GM12878 (cell line): ENCODE results near the gene CFDP1. TPM values are rescaled to one million over a fixed set of nuclear protein-coding genes. Genes with fewer than 3 reads are reported as not detected.

Experiments used
- ATAC-seq: fragments of 200-7000 bp; cut with Tn5 transposase; 3 replicates; pipeline ENCODE4 v1.9.1; 2020; ENCODE audit warnings: mild to moderate bottlenecking, moderate library complexity
- BruUV-seq: library from RNA; stranded (reverse); fragments of 400-500 nt; replicated peaks from 2 replicates; lab custom pipeline; 2021; lab: Mats Ljungman, UMichigan
- CTCF ChIA-PET: fragments of 300-600 bp; sonication (Branson Sonifier 250); formaldehyde crosslinking; extraction: SDS; loops from one replicate; lab custom pipeline; 2021; ENCODE audit warnings: inconsistent platforms; lab: Yijun Ruan, JAX
- POLR2A ChIA-PET: fragments of 350-600 bp; formaldehyde crosslinking; extraction: SDS; loops from one replicate; lab custom pipeline; 2021; ENCODE audit warnings: inconsistent platforms; lab: Charles Lee
- RAD21 ChIA-PET: fragments of 300-600 bp; sonication (Branson Sonifier 250); formaldehyde crosslinking; loops from one replicate; lab custom pipeline; 2023; ENCODE audit warnings: antibody characterized with exemption; ENCODE audit not compliant: unreplicated experiment; lab: Charles Lee
- SMC1A ChIA-PET: fragments of 300-600 bp; sonication (Branson Sonifier 250); formaldehyde crosslinking; loops from one replicate; lab custom pipeline; 2023; ENCODE audit not compliant: unreplicated experiment, uncharacterized antibody; lab: Charles Lee
- DNase-seq: peaks from one replicate; pipeline ENCODE4 v3.0.0-alpha.2; 2011; ENCODE audit warnings: low read depth, low spot score
- FAIRE-seq: peaks from 3 replicates; lab custom pipeline; 2011; peaks lifted over from hg19 to GRCh38; lab: Jason Lieb, UNC
- H2AFZ ChIP-seq: 2 replicates; pipeline ENCODE4 v1.6.0; 2011; ENCODE audit warnings: low read depth, low read length, control low read depth; ENCODE audit not compliant: control insufficient read depth
- H3K27ac ChIP-seq: 2 replicates; pipeline ENCODE4 v1.5.1; 2011; ENCODE audit warnings: control low read depth; ENCODE audit not compliant: control insufficient read depth, insufficient read depth
- H3K27me3 ChIP-seq, 2 experiments: replicated peaks in 1 of 2; 2 replicates each; pipeline versions ENCODE4 v1.6.0 to v1.6.1; 2011; ENCODE audit warnings: low read length in 1 of 2; ENCODE audit not compliant: control insufficient read depth in 2 of 2, insufficient read depth in 2 of 2
- H3K36me3 ChIP-seq, 2 experiments: 2 replicates each; pipeline ENCODE4 v1.5.1; 2011; ENCODE audit warnings: low read length in 1 of 2; ENCODE audit not compliant: control insufficient read depth in 2 of 2, insufficient read depth in 2 of 2
- H3K4me1 ChIP-seq: 2 replicates; pipeline ENCODE4 v1.6.1; 2011; ENCODE audit warnings: mild to moderate bottlenecking, low read length, moderate library complexity, mixed read lengths; ENCODE audit not compliant: control insufficient read depth, insufficient read depth
- H3K4me2 ChIP-seq: 2 replicates; pipeline ENCODE4 v1.6.0; 2011; ENCODE audit warnings: control low read depth; ENCODE audit not compliant: control insufficient read depth, insufficient read depth
- H3K4me3 ChIP-seq: fragments of 200-600 bp; sonication (generic); 2 replicates; pipeline ENCODE4 v1.5.1; 2016
- H3K79me2 ChIP-seq: 2 replicates; pipeline ENCODE4 v1.6.0; 2011; ENCODE audit warnings: low read length; ENCODE audit not compliant: control insufficient read depth, insufficient read depth
- H3K9ac ChIP-seq: 2 replicates; pipeline ENCODE4 v1.8.0; 2011; ENCODE audit warnings: low read length, control low read depth, mixed read lengths; ENCODE audit not compliant: control insufficient read depth, insufficient read depth
- H3K9me3 ChIP-seq: replicated peaks from 3 replicates; pipeline ENCODE4 v1.5.1; 2011; ENCODE audit warnings: mild to moderate bottlenecking, low read length; ENCODE audit not compliant: control insufficient read depth, insufficient read depth
- H4K20me1 ChIP-seq: 2 replicates; pipeline ENCODE4 v1.6.0; 2011; ENCODE audit not compliant: control insufficient read depth, insufficient read depth
- BCLAF1 ChIP-seq: fragments of 450-650 bp; IDR thresholded peaks from 2 replicates; pipeline ENCODE4 v1.6.1; 2017; ENCODE audit warnings: antibody characterized with exemption, mild to moderate bottlenecking, moderate library complexity
- CBX5 ChIP-seq: sonication (generic); IDR thresholded peaks from 2 replicates; pipeline ENCODE4 v1.6.1; 2016; ENCODE audit warnings: low read depth, moderate library complexity, mild to moderate bottlenecking, inconsistent platforms
- CUX1 ChIP-seq: IDR thresholded peaks from 2 replicates; pipeline ENCODE4 v1.6.1; 2012; ENCODE audit warnings: improper control_type of control experiment, low read depth, low read length; ENCODE audit not compliant: insufficient replicate concordance
- IKZF2 ChIP-seq, 2 experiments: fragments of 450-650 bp; IDR thresholded peaks; 2 replicates each; pipeline ENCODE4 v1.6.1; 2017; ENCODE audit warnings: mild to moderate bottlenecking in 2 of 2, moderate library complexity in 2 of 2
- MXI1 ChIP-seq: fragments of 150-350 bp; IDR thresholded peaks from 2 replicates; pipeline ENCODE4 v1.6.1; 2011; ENCODE audit warnings: low read depth, mild to moderate bottlenecking, inconsistent platforms, low read length, improper control_type of control experiment
- POLR2AphosphoS2 ChIP-seq: IDR thresholded peaks from 2 replicates; pipeline ENCODE4 v1.6.1; 2011; ENCODE audit warnings: low read depth, mild to moderate bottlenecking, low read length, improper control_type of control experiment, moderate library complexity
- RAD21 ChIP-seq: IDR thresholded peaks from 2 replicates; pipeline ENCODE4 v1.6.1; 2011; ENCODE audit warnings: mild to moderate bottlenecking, low read depth, low read length, moderate library complexity; ENCODE audit not compliant: insufficient read depth
- SPI1 ChIP-seq: IDR thresholded peaks from 2 replicates; pipeline ENCODE4 v1.6.1; 2011; ENCODE audit warnings: low read depth, mild to moderate bottlenecking, low read length, moderate library complexity, borderline replicate concordance; ENCODE audit not compliant: insufficient read depth
- STAT3 ChIP-seq: IDR thresholded peaks from 2 replicates; pipeline ENCODE4 v1.6.1; 2011; ENCODE audit warnings: low read depth, low read length, improper control_type of control experiment
- TAF1 ChIP-seq: IDR thresholded peaks from 2 replicates; pipeline ENCODE4 v1.6.1; 2011; ENCODE audit warnings: mild to moderate bottlenecking, low read depth, low read length, borderline replicate concordance
- TCF7 ChIP-seq: IDR thresholded peaks from 2 replicates; pipeline ENCODE4 v1.6.1; 2014; ENCODE audit warnings: antibody characterized with exemption, borderline replicate concordance
- ZNF207 ChIP-seq: fragments of 450-650 bp; IDR thresholded peaks from 2 replicates; pipeline ENCODE4 v1.6.1; 2014; ENCODE audit warnings: antibody characterized with exemption, mild to moderate bottlenecking, borderline replicate concordance
- WGBS: methylation state at CpG from one replicate; pipeline ENCODE4 v1.1.6; 2016; ENCODE audit warnings: low lambda C conversion rate; ENCODE audit not compliant: insufficient replicate concordance, insufficient coverage; ENCODE audit errors: missing lambda C conversion rate; 5-methylcytosine and 5-hydroxymethylcytosine counted together
- in situ Hi-C: fragments of 300-500 bp; cut with MboI; formaldehyde crosslinking; loops from 9 replicates; pipeline ENCODE4 v1.14.3; 2018; ENCODE audit warnings: mixed read lengths
- intact Hi-C: fragments of 100-400 bp; cut with micrococcal nuclease; formaldehyde crosslinking; loops from one replicate; pipeline ENCODE4 v1.14.2; 2022; ENCODE audit not compliant: unreplicated experiment
- polyA plus RNA-seq, 11 experiments: library from polyadenylated mRNA; depleted of rRNA in 4 of 11; unstranded in 6 of 11; stranded (reverse) in 5 of 11; fragments of >200 nt; fragmentation: Nextera tagmentation in 4 of 11; fragmentation: Illumina TruSeq in 1 of 11; extraction: Ambion mirVana in 4 of 11; extraction: Trizol in 1 of 11; gene quantifications; 1 replicate in 1 of 11; 2 replicates in 10 of 11; pipeline versions ENCODE4 v1.2.1 to v1.2.3, GENCODE V29; 2011 to 2016; ENCODE audit warnings: inconsistent platforms in 2 of 11, missing spikeins in 2 of 11, low read depth in 1 of 11
- total RNA-seq, 4 experiments: library from RNA; depleted of rRNA in 3 of 4; stranded (reverse); fragments of >200 nt in 3 of 4; fragmentation: Illumina TruSeq in 1 of 4; extraction: Trizol in 1 of 4; gene quantifications; 2 replicates each; pipeline versions ENCODE4 v1.2.1 to v1.2.3, GENCODE V29; 2013 to 2021

Gene CFDP1
- total and polyA plus RNA-seq, 10 of the 15 experiments (the other 5 are each of a cell fraction or from before 2014, with no cell fraction given) = 22.3 to 64.8 (median 36.7) TPM

GRCh38 chr16:75323933-75324332 lies 109.4 kb downstream of the CFDP1 start (continued):
- TF ChIP-seq CUX1 (no peak), RAD21 (no peak)

DNA sequence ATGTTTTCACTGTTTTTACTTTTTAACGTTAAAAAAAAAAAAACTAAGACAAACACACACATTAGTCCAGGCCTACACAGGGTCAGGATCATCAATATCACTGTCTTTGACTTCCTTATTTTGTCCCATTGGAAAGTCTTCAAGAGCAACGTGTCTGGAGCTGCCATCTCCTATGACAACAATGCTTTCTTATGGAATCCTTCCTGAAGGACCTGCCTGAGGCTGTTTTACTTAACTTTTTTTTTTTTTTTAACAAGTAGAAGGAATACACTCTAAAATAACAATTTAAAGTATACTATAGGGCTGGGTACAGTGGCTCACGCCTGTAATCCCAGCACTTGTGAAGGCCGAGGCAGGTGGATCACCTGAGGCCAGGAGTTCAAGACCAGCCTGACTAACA lies 110.1 kb downstream of the CFDP1 start:
- CTCF ChIA-PET = interaction anchor here (0.8 to 1.1 kb wide), 2 partner anchors 56 to 90 kb away, joined by 3 read pairs; no protein-coding TSS in a partner anchor
- Histone ChIP-seq H3K79me2 (no peaks in the 10 kb centered on the region), H3K27me3 (no peaks in the 10 kb centered on the region), H3K27ac (no peak overlapping the region), H3K4me1 (peaks cover 28% of the 10 kb centered on the region), H3K9me3 (no peaks in the 10 kb centered on the region), H3K9ac (no peak overlapping the region), H4K20me1 (no peaks in the 10 kb centered on the region), H2AFZ (no peak overlapping the region), H3K4me3 (no peak overlapping the region), H3K4me2 (no peak overlapping the region), H3K36me3 (no peaks in the 10 kb centered on the region)
- intact Hi-C loops (no loop called here), in situ Hi-C loops (no loop called here)
- RAD21 ChIA-PET = interaction anchor here (0.7 to 1.0 kb wide), 3 partner anchors 17 to 71 kb away, joined by 3 to 4 read pairs (median 4); no protein-coding TSS in a partner anchor
- DNase-seq (no peak), ATAC-seq (no peak), FAIRE-seq (no peak)
- SMC1A ChIA-PET = interaction anchor here (0.7 to 1.5 kb wide), 6 partner anchors 9 to 62 kb away, joined by 3 to 6 read pairs (median 4); no protein-coding TSS in a partner anchor
- WGBS = 100% methylated on average over 4 of the region's 4 CpGs
- POLR2A ChIA-PET = interaction anchor here (0.7 kb wide), 1 partner anchor 121 kb away, joined by 5 read pairs; no protein-coding TSS in a partner anchor
- BruUV-seq = no TSS peak
- TF ChIP-seq CBX5 (no peak), ZNF207 (no peak), STAT3 (no peak), MXI1 (no peak), BCLAF1 (no peak), TAF1 (no peak), IKZF2 (IDR thresholded peaks at IDR 0.05) (no peak), TCF7 (no peak), POLR2AphosphoS2 (no peak), SPI1 (no peak), RAD21 (no peak)
